ENCODE results near the gene LRMDA.

LRMDA gene

GRCh38 chr10:76285515-76285914, 854.1 kb downstream of the LRMDA start:
- H4K20me1 ChIP-seq (ENCODE audit: insufficient read depth, low read length, poor library complexity, severe bottlenecking) = no peaks in the 10 kb centered on the region
- no peaks in the 10 kb centered on the region for H3K79me2 ChIP-seq (ENCODE audit: insufficient read depth, low read length)
- H3K9me2 ChIP-seq (replicated peaks; ENCODE audit: low read depth, low read length) = no peaks in the 10 kb centered on the region
- no peak overlapping the region for H3K9ac ChIP-seq (ENCODE audit: low read depth, low read length, poor library complexity, severe bottlenecking)
- no peaks in the 10 kb centered on the region for H3F3A ChIP-seq (ENCODE audit: low read depth)
- TF ChIP-seq CTCF (conservative IDR thresholded peaks at IDR 0.05; ENCODE audit: low read length) = no peak
- TF ChIP-seq EZH2phosphoT487 (IDR thresholded peaks at IDR 0.05; ENCODE audit: borderline replicate concordance) = no peak
- H3K27me3 ChIP-seq (ENCODE audit: insufficient read depth, low read length, poor library complexity, severe bottlenecking) = no peaks in the 10 kb centered on the region
- H3K9me3 ChIP-seq (ENCODE audit: insufficient read depth, low read depth, low read length) = no peaks in the 10 kb centered on the region
- no peak overlapping the region for H2AFZ ChIP-seq (ENCODE audit: low read length)
- H3K4me3 ChIP-seq (ENCODE audit: low read length, poor library complexity, severe bottlenecking) = no peak overlapping the region
- no peaks in the 10 kb centered on the region for H3K36me3 ChIP-seq (ENCODE audit: insufficient read depth, low read length)
- no peak overlapping the region for H3K4me2 ChIP-seq (ENCODE audit: low read depth, low read length, poor library complexity, severe bottlenecking)
- peaks cover 3% of the 10 kb centered on the region for H3K4me1 ChIP-seq (ENCODE audit: insufficient read depth, low read length, poor library complexity, severe bottlenecking)

GRCh38 chr10:76286536-76286935, 855.1 kb downstream of the LRMDA start:
- Histone ChIP-seq H3K27me3 (ENCODE audit: insufficient read depth, low read length, poor library complexity, severe bottlenecking) (no peaks in the 10 kb centered on the region), H3K9ac (ENCODE audit: low read depth, low read length, poor library complexity, severe bottlenecking) (no peak overlapping the region), H3K9me2 (replicated peaks; ENCODE audit: low read depth, low read length) (no peaks in the 10 kb centered on the region), H3K9me3 (ENCODE audit: insufficient read depth, low read depth, low read length) (no peaks in the 10 kb centered on the region), H3K4me2 (ENCODE audit: low read depth, low read length, poor library complexity, severe bottlenecking) (no peak overlapping the region), H4K20me1 (ENCODE audit: insufficient read depth, low read length, poor library complexity, severe bottlenecking) (no peaks in the 10 kb centered on the region), H3K79me2 (ENCODE audit: insufficient read depth, low read length) (no peaks in the 10 kb centered on the region), H2AFZ (ENCODE audit: low read length) (no peak overlapping the region), H3K4me1 (ENCODE audit: insufficient read depth, low read length, poor library complexity, severe bottlenecking) (peaks cover 3% of the 10 kb centered on the region), H3K36me3 (ENCODE audit: insufficient read depth, low read length) (no peaks in the 10 kb centered on the region), H3K4me3 (ENCODE audit: low read length, poor library complexity, severe bottlenecking) (no peak overlapping the region), H3F3A (ENCODE audit: low read depth) (no peaks in the 10 kb centered on the region)
- no peak for TF ChIP-seq CTCF (conservative IDR thresholded peaks at IDR 0.05; ENCODE audit: low read length)
- no peak for TF ChIP-seq EZH2phosphoT487 (IDR thresholded peaks at IDR 0.05; ENCODE audit: borderline replicate concordance)

GRCh38 chr10:76287856-76288255, 856.4 kb downstream of the LRMDA start:
- no peaks in the 10 kb centered on the region for H3K79me2 ChIP-seq (ENCODE audit: insufficient read depth, low read length)

More at GRCh38 chr10:76287856-76288255, 856.4 kb downstream of the LRMDA start:
- no peaks in the 10 kb centered on the region for H3K9me3 ChIP-seq (ENCODE audit: insufficient read depth, low read depth, low read length)
- TF ChIP-seq CTCF (conservative IDR thresholded peaks at IDR 0.05; ENCODE audit: low read length) (no peak), EZH2phosphoT487 (IDR thresholded peaks at IDR 0.05; ENCODE audit: borderline replicate concordance) (no peak)
- H3K4me1 ChIP-seq (ENCODE audit: insufficient read depth, low read length, poor library complexity, severe bottlenecking) = no peaks in the 10 kb centered on the region
- no peaks in the 10 kb centered on the region for H4K20me1 ChIP-seq (ENCODE audit: insufficient read depth, low read length, poor library complexity, severe bottlenecking)
- H3F3A ChIP-seq (ENCODE audit: low read depth) = no peaks in the 10 kb centered on the region
- H3K4me2 ChIP-seq (ENCODE audit: low read depth, low read length, poor library complexity, severe bottlenecking) = no peak overlapping the region
- H2AFZ ChIP-seq (ENCODE audit: low read length) = no peak overlapping the region
- no peak overlapping the region for H3K9ac ChIP-seq (ENCODE audit: low read depth, low read length, poor library complexity, severe bottlenecking)
- H3K9me2 ChIP-seq (replicated peaks; ENCODE audit: low read depth, low read length) = no peaks in the 10 kb centered on the region
- no peaks in the 10 kb centered on the region for H3K27me3 ChIP-seq (ENCODE audit: insufficient read depth, low read length, poor library complexity, severe bottlenecking)
- no peaks in the 10 kb centered on the region for H3K36me3 ChIP-seq (ENCODE audit: insufficient read depth, low read length)
- no peak overlapping the region for H3K4me3 ChIP-seq (ENCODE audit: low read length, poor library complexity, severe bottlenecking)

Data from Loucy (cell line).